ENCODE results near the gene DDX27. TPM values are rescaled to one million over a fixed set of nuclear protein-coding genes. Genes with fewer than 3 reads are reported as not detected.
"Not testable (repeated sequence)": the region's sequence is repeated elsewhere in the genome, so short reads cannot be mapped to it uniquely, and the experiment has no call there.

Gene DDX27
- 35.6 TPM for polyA plus RNA-seq (2012; ENCODE audit: low read depth, missing spikeins)

- peak; percentile 99 for FAIRE-seq
- peak; percentile 41; the same call in 1 of the 2 replicates for TF ChIP-seq SPI1 (IDR thresholded peaks at IDR 0.05; ENCODE audit: low read depth, low read length)
- TF ChIP-seq TAF1 (IDR thresholded peaks at IDR 0.05; ENCODE audit: low read depth, low read length) = peak; percentile 83
- TF ChIP-seq POU2F2 (IDR thresholded peaks at IDR 0.05; ENCODE audit: low read depth, low read length) = 0 out of 2 replicates have a peak, but pooled peaks have one; percentile 47
- peak; percentile 93 for TF ChIP-seq POLR2A (IDR thresholded peaks at IDR 0.05; ENCODE audit: low read depth, low read length)
- TF ChIP-seq POLR2AphosphoS5 (IDR thresholded peaks at IDR 0.05; ENCODE audit: low read depth, low read length) = peak; percentile 91
- no peak for TF ChIP-seq PAX5 (IDR thresholded peaks at IDR 0.05; ENCODE audit: insufficient read depth, low read length, severe bottlenecking)
- DNase-seq (ENCODE audit: insufficient read length, low spot score) = peak; percentile 84
Observed at GRCh38 chr20:49219091-49219923, at the start of gene DDX27. Gene DDX27, plus strand, starts transcription at chr20:49219416. Its CDS starts 33 bp downstream, at chr20:49219449.

- no peak for FAIRE-seq
Observed at GRCh38 chr20:49169547-49169946, 49.7 kb upstream of the DDX27 start.

GRCh38 chr20:49170714-49171113 is 48.5 kb upstream of the DDX27 start:
- TF ChIP-seq PAX5 (IDR thresholded peaks at IDR 0.05; ENCODE audit: insufficient read depth, low read length, severe bottlenecking) = no peak
- TF ChIP-seq POLR2AphosphoS5 (IDR thresholded peaks at IDR 0.05; ENCODE audit: low read depth, low read length) = no peak
- FAIRE-seq (no peak), DNase-seq (ENCODE audit: insufficient read length, low spot score) (no peak)

More at GRCh38 chr20:49169547-49169946, 49.7 kb upstream of the DDX27 start:
- TF ChIP-seq POLR2A (IDR thresholded peaks at IDR 0.05; ENCODE audit: low read depth, low read length) = no peak
- no peak for DNase-seq (ENCODE audit: insufficient read length, low spot score)

GRCh38 chr20:49171909-49172308 is 47.3 kb upstream of the DDX27 start:
- TF ChIP-seq SPI1 (IDR thresholded peaks at IDR 0.05; ENCODE audit: low read depth, low read length) = no peak
- DNase-seq (ENCODE audit: insufficient read length, low spot score) = no peak
- no peak for FAIRE-seq

- TF ChIP-seq POLR2AphosphoS5 (IDR thresholded peaks at IDR 0.05; ENCODE audit: low read depth, low read length) = no peak
- TF ChIP-seq POLR2A (IDR thresholded peaks at IDR 0.05; ENCODE audit: low read depth, low read length) = no peak
- no peak for TF ChIP-seq PAX5 (IDR thresholded peaks at IDR 0.05; ENCODE audit: insufficient read depth, low read length, severe bottlenecking)
- TF ChIP-seq SPI1 (IDR thresholded peaks at IDR 0.05; ENCODE audit: low read depth, low read length) = no peak
- no peak for TF ChIP-seq POU2F2 (IDR thresholded peaks at IDR 0.05; ENCODE audit: low read depth, low read length)
- no peak for TF ChIP-seq TAF1 (IDR thresholded peaks at IDR 0.05; ENCODE audit: low read depth, low read length)
- FAIRE-seq = no peak
- DNase-seq (ENCODE audit: insufficient read length, low spot score) = no peak
Observed at GRCh38 chr20:49172413-49172812, 46.8 kb upstream of the DDX27 start.

GRCh38 chr20:49174183-49174582 is 45.0 kb upstream of the DDX27 start:
- no peak for TF ChIP-seq POU2F2 (IDR thresholded peaks at IDR 0.05; ENCODE audit: low read depth, low read length)
- TF ChIP-seq POLR2AphosphoS5 (IDR thresholded peaks at IDR 0.05; ENCODE audit: low read depth, low read length) = no peak
- TF ChIP-seq PAX5 (IDR thresholded peaks at IDR 0.05; ENCODE audit: insufficient read depth, low read length, severe bottlenecking) = no peak
- no peak for TF ChIP-seq POLR2A (IDR thresholded peaks at IDR 0.05; ENCODE audit: low read depth, low read length)
- TF ChIP-seq SPI1 (IDR thresholded peaks at IDR 0.05; ENCODE audit: low read depth, low read length) = no peak
- no peak for TF ChIP-seq TAF1 (IDR thresholded peaks at IDR 0.05; ENCODE audit: low read depth, low read length)
- DNase-seq (ENCODE audit: insufficient read length, low spot score) (no peak), FAIRE-seq (no peak)

- TF ChIP-seq TAF1 (IDR thresholded peaks at IDR 0.05; ENCODE audit: low read depth, low read length) (no peak), POLR2A (IDR thresholded peaks at IDR 0.05; ENCODE audit: low read depth, low read length) (peak; percentile 20; the same call in 1 of the 2 replicates), POLR2AphosphoS5 (IDR thresholded peaks at IDR 0.05; ENCODE audit: low read depth, low read length) (no peak)
- FAIRE-seq (peak; percentile 38), DNase-seq (ENCODE audit: insufficient read length, low spot score) (no peak)
Observed at GRCh38 chr20:49179368-49180277, 39.6 kb upstream of the DDX27 start.

- no peak for TF ChIP-seq POLR2A (IDR thresholded peaks at IDR 0.05; ENCODE audit: low read depth, low read length)
- TF ChIP-seq SPI1 (IDR thresholded peaks at IDR 0.05; ENCODE audit: low read depth, low read length) = no peak
- no peak for TF ChIP-seq PAX5 (IDR thresholded peaks at IDR 0.05; ENCODE audit: insufficient read depth, low read length, severe bottlenecking)
- TF ChIP-seq TAF1 (IDR thresholded peaks at IDR 0.05; ENCODE audit: low read depth, low read length) = no peak
- TF ChIP-seq POU2F2 (IDR thresholded peaks at IDR 0.05; ENCODE audit: low read depth, low read length) = no peak
- TF ChIP-seq POLR2AphosphoS5 (IDR thresholded peaks at IDR 0.05; ENCODE audit: low read depth, low read length) = no peak
- FAIRE-seq = no peak
- DNase-seq (ENCODE audit: insufficient read length, low spot score) = no peak
Observed at GRCh38 chr20:49181265-49181877, 37.8 kb upstream of the DDX27 start.

GRCh38 chr20:49183444-49183843 is 35.8 kb upstream of the DDX27 start:
- FAIRE-seq (no peak), DNase-seq (ENCODE audit: insufficient read length, low spot score) (no peak)
- no peak for TF ChIP-seq POLR2A (IDR thresholded peaks at IDR 0.05; ENCODE audit: low read depth, low read length)
- TF ChIP-seq PAX5 (IDR thresholded peaks at IDR 0.05; ENCODE audit: insufficient read depth, low read length, severe bottlenecking) = no peak
- TF ChIP-seq POLR2AphosphoS5 (IDR thresholded peaks at IDR 0.05; ENCODE audit: low read depth, low read length) = no peak
- no peak for TF ChIP-seq TAF1 (IDR thresholded peaks at IDR 0.05; ENCODE audit: low read depth, low read length)
- TF ChIP-seq POU2F2 (IDR thresholded peaks at IDR 0.05; ENCODE audit: low read depth, low read length) = no peak
- no peak for TF ChIP-seq SPI1 (IDR thresholded peaks at IDR 0.05; ENCODE audit: low read depth, low read length)

GRCh38 chr20:49184084-49184501 is 35.1 kb upstream of the DDX27 start:
- DNase-seq (ENCODE audit: insufficient read length, low spot score); FAIRE-seq: not testable (repeated sequence)

Data from GM12891 (cell line).